HG02763 (cell line): ENCODE results near the gene NETO1.

Source experiments
- ATAC-seq: cut with Tn5 transposase; IDR thresholded peaks from one replicate; pipeline ENCODE4 v1.9.1; 2021; ENCODE audit warnings: mild to moderate bottlenecking, moderate library complexity; ENCODE audit not compliant: unreplicated experiment

NETO1 gene, protein sequence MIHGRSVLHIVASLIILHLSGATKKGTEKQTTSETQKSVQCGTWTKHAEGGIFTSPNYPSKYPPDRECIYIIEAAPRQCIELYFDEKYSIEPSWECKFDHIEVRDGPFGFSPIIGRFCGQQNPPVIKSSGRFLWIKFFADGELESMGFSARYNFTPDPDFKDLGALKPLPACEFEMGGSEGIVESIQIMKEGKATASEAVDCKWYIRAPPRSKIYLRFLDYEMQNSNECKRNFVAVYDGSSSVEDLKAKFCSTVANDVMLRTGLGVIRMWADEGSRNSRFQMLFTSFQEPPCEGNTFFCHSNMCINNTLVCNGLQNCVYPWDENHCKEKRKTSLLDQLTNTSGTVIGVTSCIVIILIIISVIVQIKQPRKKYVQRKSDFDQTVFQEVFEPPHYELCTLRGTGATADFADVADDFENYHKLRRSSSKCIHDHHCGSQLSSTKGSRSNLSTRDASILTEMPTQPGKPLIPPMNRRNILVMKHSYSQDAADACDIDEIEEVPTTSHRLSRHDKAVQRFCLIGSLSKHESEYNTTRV

GRCh38 chr18:72867746-72868584 is at the start of gene NETO1:
Gene NETO1 (minus strand): TSS chr18:72867987. CDS start chr18:72867291, 696 bp downstream.
- no peak for ATAC-seq

GRCh38 chr18:72910045-72910444 is 42.3 kb upstream of the NETO1 start:
- no peak for ATAC-seq

GRCh38 chr18:72908181-72908580 is 40.4 kb upstream of the NETO1 start:
- no peak for ATAC-seq

- ATAC-seq, result no peak
Measured at GRCh38 chr18:72903033-72903432, 35.2 kb upstream of the NETO1 start.

DNA sequence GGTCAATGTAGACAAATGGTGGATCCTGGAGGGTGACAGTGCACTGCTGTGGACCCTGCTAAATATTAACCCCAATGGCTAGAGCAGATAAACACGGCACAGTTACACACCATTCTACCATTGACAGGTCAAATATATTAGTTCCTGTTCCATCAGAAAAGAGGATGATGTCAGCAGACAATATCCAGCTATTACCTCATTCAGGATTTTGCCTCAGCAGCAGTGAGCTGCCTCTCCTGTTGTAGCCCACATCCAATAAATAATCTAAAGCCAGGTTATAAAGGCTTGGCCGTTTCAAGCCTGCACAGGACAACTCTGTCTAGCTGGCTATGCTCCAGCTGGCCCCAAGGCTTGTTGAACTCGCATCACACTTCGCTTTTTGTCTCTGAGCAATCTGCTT is 31.6 kb upstream of the NETO1 start:
- no peak for ATAC-seq

GRCh38 chr18:72898870-72899269 is 31.1 kb upstream of the NETO1 start:
- no peak for ATAC-seq

DNA sequence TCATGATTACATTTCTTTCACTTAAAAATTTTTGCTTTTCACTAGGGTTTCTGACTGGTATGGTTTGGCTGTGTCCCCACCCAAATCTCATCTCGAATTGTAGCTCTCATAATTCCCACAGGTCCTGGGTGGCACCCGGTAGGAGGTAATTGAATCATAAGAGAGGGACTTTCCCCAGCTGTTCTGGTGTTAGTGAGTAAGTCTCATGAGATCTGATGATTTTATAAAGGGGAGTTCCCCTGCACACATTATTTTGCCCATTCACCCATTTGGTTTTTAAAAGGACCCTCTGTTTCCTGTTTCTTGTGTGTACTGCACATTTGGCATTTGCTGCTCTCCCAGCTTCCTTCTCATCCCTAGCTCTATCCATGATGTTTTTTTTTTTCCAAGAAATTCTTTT is 27.8 kb upstream of the NETO1 start:
- no peak for ATAC-seq

DNA sequence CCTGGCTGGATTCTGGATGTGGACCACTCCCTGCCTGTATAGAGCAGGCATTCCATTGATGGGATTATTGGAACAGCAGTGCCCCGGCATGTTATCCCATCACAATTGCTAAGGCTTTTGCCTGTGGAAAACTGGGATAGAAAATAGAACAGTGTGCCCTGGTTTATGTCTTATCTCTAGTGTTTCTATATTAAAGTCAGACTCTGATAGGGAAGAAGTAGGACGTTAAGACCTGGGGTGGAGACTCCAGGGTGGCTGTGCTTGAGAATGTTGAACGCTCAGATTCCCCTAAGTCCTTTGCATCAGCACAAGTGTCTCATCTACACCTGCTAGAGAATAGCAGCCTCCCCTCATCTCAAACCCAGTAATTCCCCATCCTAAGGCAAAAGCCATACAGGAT is 10.8 kb upstream of the NETO1 start:
- ATAC-seq, result no peak

DNA sequence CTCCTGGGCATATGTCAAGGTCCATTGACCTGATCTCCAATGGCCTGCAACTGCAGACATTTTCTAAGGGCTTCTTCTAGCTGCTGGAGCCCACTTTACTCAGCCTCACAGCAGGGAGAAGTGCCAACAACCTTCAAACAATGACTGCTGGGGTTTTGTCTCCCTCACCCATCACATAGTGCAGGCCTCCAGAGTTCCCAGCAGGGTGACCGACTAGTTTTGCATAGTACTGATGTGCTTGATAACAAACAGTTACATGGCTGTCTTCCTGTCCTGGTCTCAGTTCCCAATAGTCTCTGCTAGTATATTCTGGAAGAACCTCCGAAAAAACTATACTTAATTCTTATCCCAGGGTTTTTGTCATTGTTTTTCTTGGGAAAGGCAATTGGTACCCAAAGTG is 10.4 kb upstream of the NETO1 start:
- no peak for ATAC-seq

DNA sequence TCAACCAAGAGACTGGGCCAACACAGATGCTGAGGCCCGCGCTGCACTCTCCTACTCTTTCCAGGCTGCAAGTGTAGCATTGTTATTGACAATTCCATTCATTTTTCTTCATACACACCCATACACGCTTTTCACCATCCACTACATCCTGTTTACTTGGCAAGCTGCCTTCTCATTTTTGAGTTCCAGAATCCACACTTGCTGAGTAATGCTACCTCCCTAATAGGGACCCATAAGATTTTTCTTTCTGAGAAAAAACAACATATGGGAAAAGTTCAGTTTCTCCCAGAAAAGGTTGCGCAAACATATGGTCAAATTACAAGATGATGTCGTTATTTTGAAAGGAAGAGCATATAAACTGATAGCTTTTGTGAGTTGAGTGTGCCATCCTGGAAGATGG is 3.3 kb upstream of the NETO1 start:
- no peak for ATAC-seq

DNA sequence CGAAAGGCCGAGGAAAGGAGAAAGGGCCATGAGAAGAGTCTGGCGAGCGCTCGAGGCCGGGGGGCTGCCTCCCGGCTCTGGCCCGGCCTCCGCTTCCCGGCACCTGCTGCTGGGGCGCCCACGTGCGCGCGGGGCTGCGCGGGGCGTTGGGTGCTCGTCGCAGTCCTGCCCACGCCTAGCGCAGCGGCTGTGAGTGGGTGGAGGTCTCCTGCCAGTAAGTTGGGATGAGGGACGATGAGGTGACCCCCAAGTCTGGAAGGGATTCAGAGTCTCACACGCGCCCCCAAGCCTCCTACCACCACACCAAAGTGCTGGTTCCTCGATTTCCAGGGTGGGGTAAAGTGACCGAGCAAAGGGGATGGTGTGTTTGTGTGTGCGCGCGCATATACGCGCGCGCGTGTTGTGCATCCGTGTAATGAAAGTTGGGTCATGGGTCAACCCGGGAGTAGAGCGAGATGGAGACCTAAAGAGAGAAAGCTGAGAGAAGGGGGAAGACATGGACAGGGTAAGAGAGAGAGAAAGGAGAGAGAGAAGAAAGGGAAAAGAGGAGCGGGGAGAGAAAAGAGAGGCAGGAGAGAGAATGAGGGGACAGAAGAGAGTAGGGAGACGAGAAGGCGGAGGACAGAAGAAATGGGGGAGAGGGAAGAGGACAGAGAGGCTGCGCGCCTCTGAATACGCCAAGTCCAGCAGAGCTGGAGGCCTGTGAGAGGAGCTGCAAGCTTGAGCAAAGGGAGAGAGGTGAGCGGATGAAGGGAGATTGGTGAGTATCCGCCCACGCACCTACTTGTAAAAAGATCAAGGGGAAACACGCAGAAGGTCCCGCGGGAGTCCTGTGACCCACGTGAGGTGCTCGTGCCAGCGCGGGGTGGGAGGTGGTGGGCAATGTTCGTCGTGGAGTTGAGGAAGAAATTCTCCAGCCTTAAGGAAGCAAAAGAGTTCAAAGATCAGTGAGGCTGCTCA is 1.7 kb upstream of the NETO1 start:
- no peak for ATAC-seq

DNA sequence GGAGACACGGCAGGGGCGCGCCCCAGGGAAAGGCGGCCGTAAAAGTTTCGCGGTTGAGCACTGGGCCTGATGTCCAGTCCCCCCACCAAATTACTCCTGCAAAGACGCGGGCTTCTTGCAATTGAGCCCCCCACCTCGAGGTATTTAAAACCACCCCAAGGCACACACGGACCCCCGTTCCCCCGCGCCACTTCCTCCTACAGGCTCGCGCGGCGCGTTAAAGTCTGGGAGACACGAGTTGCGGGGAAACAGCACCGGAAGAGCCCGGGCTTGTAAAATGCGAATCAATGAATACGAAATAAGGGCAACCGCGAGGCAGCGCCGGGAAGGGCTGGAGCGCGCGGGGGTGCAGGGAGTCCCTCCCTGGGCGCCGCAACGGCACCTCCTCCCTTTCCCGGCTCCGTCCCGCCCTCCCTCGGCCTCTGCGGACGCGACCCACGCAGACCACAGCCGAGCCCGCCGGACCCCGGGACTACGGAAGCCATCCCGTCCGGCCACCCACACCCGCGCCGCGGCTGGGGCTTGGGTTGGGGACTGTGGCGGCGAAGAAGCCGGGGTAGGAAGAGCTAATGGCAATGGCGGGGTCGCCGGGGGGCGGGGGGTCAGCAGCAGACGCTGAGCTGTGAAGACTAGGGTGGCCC is 918 bp upstream of the NETO1 start:
- no peak for ATAC-seq

GRCh38 chr18:72866901-72867745 is 664 bp downstream of the NETO1 start:
- no peak for ATAC-seq

DNA sequence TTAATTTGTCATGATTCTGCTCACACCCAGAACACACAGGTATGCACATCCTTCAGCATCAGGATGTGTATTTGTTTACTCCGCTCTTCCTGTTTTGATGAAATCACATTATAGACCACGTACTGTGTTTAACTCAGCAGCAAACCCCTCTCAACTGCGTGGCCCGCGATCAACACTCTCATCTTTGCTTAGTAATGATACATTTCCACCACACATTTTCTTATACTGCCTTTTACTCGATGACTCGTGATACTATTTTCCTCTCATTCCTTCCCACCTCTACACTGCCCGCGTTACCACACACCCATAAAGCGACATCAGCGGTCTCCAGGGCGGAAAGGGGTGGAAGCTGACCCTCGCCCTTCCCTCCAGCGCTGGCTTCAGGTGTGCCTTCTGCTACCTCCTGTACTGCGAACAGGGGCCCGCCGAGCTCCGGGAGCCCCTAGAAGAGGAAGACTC is 1.3 kb downstream of the NETO1 start:
- ATAC-seq, result no peak

- no peak for ATAC-seq
Measured at GRCh38 chr18:72863754-72864153, 4.0 kb downstream of the NETO1 start.

GRCh38 chr18:72859088-72859487 is 8.7 kb downstream of the NETO1 start:
- no peak for ATAC-seq

DNA sequence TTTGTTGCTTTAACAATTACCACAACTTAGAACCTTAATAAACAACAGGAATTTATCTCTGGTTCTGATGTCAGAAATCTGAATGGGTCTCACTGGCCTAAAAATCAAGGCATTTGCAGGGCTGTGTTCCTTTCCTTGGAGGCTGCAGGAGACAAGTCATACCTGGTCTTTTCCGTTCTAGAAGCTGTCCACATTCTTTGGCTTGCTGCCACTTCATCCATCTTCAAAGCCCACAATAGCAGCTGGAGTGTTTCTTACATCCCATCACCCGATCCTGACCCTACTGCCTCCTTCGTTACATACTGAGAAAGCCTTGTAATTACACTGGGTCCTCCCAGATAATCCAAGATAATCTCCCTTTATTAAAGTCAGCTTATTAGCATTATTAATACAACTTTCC is 18.1 kb downstream of the NETO1 start:
- ATAC-seq, result no peak

- ATAC-seq, result no peak
Measured at GRCh38 chr18:72848503-72849237, 19.1 kb downstream of the NETO1 start.

DNA sequence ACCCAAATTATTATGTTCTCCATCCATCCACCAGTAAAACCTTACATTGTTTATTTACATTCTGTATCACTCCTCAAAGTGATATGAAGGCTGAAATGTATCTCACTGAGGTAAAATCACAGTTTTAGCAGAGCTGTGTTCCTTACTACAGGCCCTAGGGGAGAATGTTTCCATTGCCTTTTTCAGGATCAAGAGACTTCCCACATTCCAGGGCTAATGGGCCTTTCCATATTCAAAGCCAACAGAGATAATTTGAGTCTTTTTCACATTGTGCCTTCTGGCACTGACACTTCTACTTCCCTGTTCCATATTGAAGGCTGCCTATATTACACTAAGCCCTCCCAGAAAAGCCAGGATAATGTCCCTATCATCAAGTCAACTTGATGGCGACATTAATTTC is 20.0 kb downstream of the NETO1 start:
- no peak for ATAC-seq
